Astrocyte (in vitro differentiated cells and primary cell): Measurements from ENCODE around the gene NOL4L.

ENCODE experiments used
- CTCF ChIP-seq: IDR thresholded peaks from 2 replicates; pipeline ENCODE4 v1.5.1; 2011; ENCODE audit warnings: low read depth, mild to moderate bottlenecking, inconsistent platforms, low read length, moderate library complexity; ENCODE audit not compliant: insufficient read depth
- EZH2 ChIP-seq: IDR thresholded peaks from 2 replicates; pipeline ENCODE4 v1.6.1; 2012; ENCODE audit warnings: mild to moderate bottlenecking, low read length, inconsistent platforms; ENCODE audit not compliant: insufficient read depth

- TF ChIP-seq CTCF (no peak), EZH2 (no peak)
Measured at GRCh38 chr20:32450484-32451061, 134.6 kb downstream of the NOL4L start.
